ENCODE measurements around the gene FAM135A. TPM values are rescaled to one million over a fixed set of nuclear protein-coding genes. Genes with fewer than 3 reads are reported as not detected.

The FAM135A gene
- total and polyA plus RNA-seq, 9 of the 15 experiments (the other 6 are each of a cell fraction or from before 2014, with no cell fraction given): 7.4 to 32.9 (median 19.2) TPM

- Histone ChIP-seq H3K27me3 (ENCODE audit: control insufficient read depth in 2 of 2, insufficient read depth in 2 of 2, low read length in 2 of 2) (no peaks in the 10 kb centered on the region), H3K4me3 (no peak overlapping the region), H3K9me3 (replicated peaks; ENCODE audit: control insufficient read depth, insufficient read depth, low read depth, low read length) (peaks cover 2% of the 10 kb centered on the region; the same call in 1 of the 2 replicates), H2AFZ (ENCODE audit: low read depth, low read length) (peak overlapping the region; percentile 67), H3K27ac (ENCODE audit: extremely low read depth, low read depth, low read length) (no peak overlapping the region), H3K9ac (ENCODE audit: insufficient read depth in 1 of 2, low read depth in 2 of 2, low read length in 2 of 2) (no peak overlapping the region; a peak in 1 of 4 replicates), H3K36me3 (ENCODE audit: control insufficient read depth, insufficient read depth, low read length) (0 out of 3 replicates have a peak, but pooled peaks cover 2% of the 10 kb centered on the region), H3K79me2 (ENCODE audit: control insufficient read depth, insufficient read depth, low read length) (peaks cover 18% of the 10 kb centered on the region), H4K20me1 (replicated peaks; ENCODE audit: control insufficient read depth, insufficient read depth, low read length) (no peaks in the 10 kb centered on the region), H3K4me1 (replicated peaks in 1 of 2; ENCODE audit: control insufficient read depth in 2 of 2, insufficient read depth in 2 of 2, low read length in 2 of 2) (peaks cover 2 to 25% of the 10 kb centered on the region in 2 experiments; a peak in 2 of 5 replicates), H3K4me2 (ENCODE audit: insufficient read depth, low read length) (no peak overlapping the region), H3K9me1 (ENCODE audit: control insufficient read depth, insufficient read depth, low read length) (no peaks in the 10 kb centered on the region)
- intact Hi-C loops (cut with micrococcal nuclease) (loop anchor here (10.0 kb wide), 2 partner anchors 173 to 273 kb away; partner anchors contain the start of genes SDHAF4 and SMAP1), in situ Hi-C loops (cut with MboI) (no loop called here)
- ATAC-seq (no peak), FAIRE-seq (no peak), DNase-seq (ENCODE audit: extremely low read depth in 1 of 4, low spot score in 3 of 4) (no peak)
- ChIA-PET CTCF (ENCODE audit: low intra/inter-chr PET ratio) (no interaction called here), POLR2A (no interaction called here)
- WGBS (ENCODE audit: insufficient coverage, low coverage, missing lambda C conversion rate): 58% methylated on average over 3 of the region's 3 CpGs
- no TSS peak for BruUV-seq (replicated peaks)
- no peak for TF ChIP-seq E2F6 (IDR thresholded peaks at IDR 0.05; ENCODE audit: borderline replicate concordance in 1 of 2, extremely low read depth in 1 of 2, insufficient read depth in 1 of 2, insufficient read length in 1 of 2, low read depth in 1 of 2, low read length in 1 of 2, poor library complexity in 1 of 2, severe bottlenecking in 1 of 2)
- TF ChIP-seq ZNF184 (CRISPR knock-in tag; IDR thresholded peaks at IDR 0.05): no peak
- no peak for TF ChIP-seq FOXJ3 (CRISPR knock-in tag; IDR thresholded peaks at IDR 0.05)
- TF ChIP-seq ZNF140 (CRISPR knock-in tag; IDR thresholded peaks at IDR 0.05): no peak
- TF ChIP-seq HNRNPH1 (optimal IDR thresholded peaks at IDR 0.05; ENCODE audit: low read depth, low read length): no peak
- no peak for TF ChIP-seq ZNF263 (CRISPR knock-in tag; IDR thresholded peaks at IDR 0.05; ENCODE audit: borderline replicate concordance)
- TF ChIP-seq, protein P1, sequence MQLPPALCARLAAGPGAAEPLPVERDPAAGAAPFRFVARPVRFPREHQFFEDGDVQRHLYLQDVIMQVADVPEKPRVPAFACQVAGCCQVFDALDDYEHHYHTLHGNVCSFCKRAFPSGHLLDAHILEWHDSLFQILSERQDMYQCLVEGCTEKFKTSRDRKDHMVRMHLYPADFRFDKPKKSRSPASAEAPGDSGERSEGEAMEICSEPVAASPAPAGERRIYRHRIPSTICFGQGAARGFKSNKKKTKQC (CRISPR knock-in tag; IDR thresholded peaks at IDR 0.05): no peak
- no peak for TF ChIP-seq ZBTB7A (IDR thresholded peaks at IDR 0.05; ENCODE audit: borderline replicate concordance, control insufficient read depth, low read depth, low read length)
- TF ChIP-seq DIDO1 (tag; IDR thresholded peaks at IDR 0.05; ENCODE audit: low read depth): no peak
Measured at GRCh38 chr6:70391492-70391891, 21.8 kb upstream of the FAM135A start.
